HT1080 (cell line): ENCODE results near the gene M1AP. TPM values are rescaled to one million over a fixed set of nuclear protein-coding genes. Genes with fewer than 3 reads are reported as not detected.

Experiments used
- DNase-seq: peaks from one replicate; pipeline ENCODE4 v3.0.0-alpha.2; 2015; ENCODE audit warnings: low read depth
- total RNA-seq: library from RNA; depleted of rRNA; stranded (reverse); fragments of >200 nt; shearing (Covaris generic); gene quantifications from 2 replicates; pipeline ENCODE4 v1.2.3, GENCODE V29; 2014

The M1AP gene
- total RNA-seq, 1 experiment from 2014 or later = 0.03 TPM

- DNase-seq = no peak
These were observed 120.4 kb downstream of the M1AP start for GRCh38 chr2:74527741-74528140.

GRCh38 chr2:74526649-74527230 lies 121.4 kb downstream of the M1AP start:
- DNase-seq = no peak

- peak; percentile 54 for DNase-seq
These were observed 122.1 kb downstream of the M1AP start, which contains the start of gene DQX1 for GRCh38 chr2:74525717-74526648. DQX1 (minus strand) TSS chr2:74526231; CDS start chr2:74525729, 502 bp downstream.

GRCh38 chr2:74524955-74525716 lies 123.0 kb downstream of the M1AP start:
- no peak for DNase-seq

GRCh38 chr2:74524005-74524404 lies 124.1 kb downstream of the M1AP start:
- DNase-seq = no peak

GRCh38 chr2:74522516-74522915 lies 125.6 kb downstream of the M1AP start:
- DNase-seq = no peak

GRCh38 chr2:74516650-74517049 lies 131.5 kb downstream of the M1AP start:
- no peak for DNase-seq

GRCh38 chr2:74515981-74516633 lies 132.0 kb downstream of the M1AP start:
- DNase-seq = no peak

- no peak for DNase-seq
These were observed 132.7 kb downstream of the M1AP start for GRCh38 chr2:74515271-74515980.

GRCh38 chr2:74514368-74515270 lies 133.5 kb downstream of the M1AP start, which contains the start of gene TLX2:
TLX2 (plus strand) TSS chr2:74514450; CDS start chr2:74514807, 357 bp downstream.
- DNase-seq = no peak

GRCh38 chr2:74513605-74514367 lies 134.3 kb downstream of the M1AP start:
- DNase-seq = no peak

GRCh38 chr2:74512744-74513604 lies 135.2 kb downstream of the M1AP start:
- no peak for DNase-seq

- DNase-seq = peak; percentile 36
These were observed 136.8 kb downstream of the M1AP start for GRCh38 chr2:74511104-74511989.

GRCh38 chr2:74510272-74510671 lies 137.9 kb downstream of the M1AP start:
- no peak for DNase-seq

- DNase-seq = no peak
These were observed 140.1 kb downstream of the M1AP start for GRCh38 chr2:74507926-74508520.
